MM.1S (cell line): ENCODE results near the gene PAXX.

ENCODE experiments used
- EZH2 ChIP-seq: fragments of 300-600 bp; sonication (generic); optimal IDR thresholded peaks from 2 replicates; pipeline ENCODE3; 2017; ENCODE audit warnings: low read depth, mild to moderate bottlenecking, antibody characterized with exemption, low read length, mixed read lengths
- TF ChIP-seq, protein P1 (sequence below): fragments of 300-600 bp; sonication (generic); IDR thresholded peaks from 2 replicates; pipeline ENCODE4 v1.5.1; 2016; ENCODE audit warnings: antibody characterized with exemption, low read length, mixed read lengths

DNA sequence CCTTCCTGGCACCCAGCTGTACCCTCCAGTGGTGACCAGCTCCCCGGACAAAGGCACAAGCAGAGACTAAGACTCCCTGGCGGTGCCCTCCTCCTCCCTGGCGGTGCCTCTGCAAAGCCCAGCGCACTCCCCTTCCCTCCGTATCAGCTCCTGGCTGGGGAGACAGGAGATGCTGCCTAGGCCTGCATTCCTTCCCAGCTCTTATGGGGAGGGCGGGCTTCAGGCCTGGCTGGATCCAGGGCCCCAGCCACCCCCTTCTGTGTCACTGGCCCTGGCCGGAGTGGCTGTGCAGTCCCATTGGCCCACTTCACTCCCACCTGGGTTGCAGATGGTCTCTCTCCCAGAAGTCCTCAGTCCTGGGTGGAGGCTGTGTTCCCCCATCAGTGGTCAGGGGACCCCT is 33.7 kb upstream of the PAXX start:
- TF ChIP-seq, protein P1, sequence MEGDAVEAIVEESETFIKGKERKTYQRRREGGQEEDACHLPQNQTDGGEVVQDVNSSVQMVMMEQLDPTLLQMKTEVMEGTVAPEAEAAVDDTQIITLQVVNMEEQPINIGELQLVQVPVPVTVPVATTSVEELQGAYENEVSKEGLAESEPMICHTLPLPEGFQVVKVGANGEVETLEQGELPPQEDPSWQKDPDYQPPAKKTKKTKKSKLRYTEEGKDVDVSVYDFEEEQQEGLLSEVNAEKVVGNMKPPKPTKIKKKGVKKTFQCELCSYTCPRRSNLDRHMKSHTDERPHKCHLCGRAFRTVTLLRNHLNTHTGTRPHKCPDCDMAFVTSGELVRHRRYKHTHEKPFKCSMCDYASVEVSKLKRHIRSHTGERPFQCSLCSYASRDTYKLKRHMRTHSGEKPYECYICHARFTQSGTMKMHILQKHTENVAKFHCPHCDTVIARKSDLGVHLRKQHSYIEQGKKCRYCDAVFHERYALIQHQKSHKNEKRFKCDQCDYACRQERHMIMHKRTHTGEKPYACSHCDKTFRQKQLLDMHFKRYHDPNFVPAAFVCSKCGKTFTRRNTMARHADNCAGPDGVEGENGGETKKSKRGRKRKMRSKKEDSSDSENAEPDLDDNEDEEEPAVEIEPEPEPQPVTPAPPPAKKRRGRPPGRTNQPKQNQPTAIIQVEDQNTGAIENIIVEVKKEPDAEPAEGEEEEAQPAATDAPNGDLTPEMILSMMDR: no peak
- TF ChIP-seq EZH2: no peak
